H1 (cell line): ENCODE measurements around the gene CBLB. TPM values are rescaled to one million over a fixed set of nuclear protein-coding genes. Genes with fewer than 3 reads are reported as not detected.

Experiments
- CTCF ChIA-PET: fragments of 300-600 bp; sonication (Branson Sonifier 250); formaldehyde crosslinking; loops from one replicate; lab custom pipeline; 2021; ENCODE audit not compliant: partially characterized antibody; lab: Charles Lee
- POLR2A ChIA-PET: fragments of 300-600 bp; sonication (Branson Sonifier 250); formaldehyde crosslinking; loops from one replicate; lab custom pipeline; 2021; ENCODE audit warnings: inconsistent platforms; ENCODE audit not compliant: partially characterized antibody; lab: Charles Lee
- DNase-seq, 2 experiments: peaks; one replicate each; pipeline versions ENCODE4 v3.0.0 to v3.0.0-alpha.2; 2010 to 2022; ENCODE audit warnings: low spot score in 2 of 2, low read depth in 1 of 2, mixed read lengths in 1 of 2
- FAIRE-seq: peaks from 2 replicates; lab custom pipeline; 2011; peaks lifted over from hg19 to GRCh38; lab: Jason Lieb, UNC
- H2AFZ ChIP-seq: 2 replicates; pipeline ENCODE4 v1.8.1; 2012; ENCODE audit warnings: low read length, inconsistent platforms
- H2AK5ac ChIP-seq: 2 replicates; pipeline ENCODE4 v1.6.1; 2013; ENCODE audit warnings: low read depth, low read length
- H2BK120ac ChIP-seq: replicated peaks from 2 replicates; pipeline ENCODE3; 2013; ENCODE audit warnings: low read depth, low read length, inconsistent platforms
- H2BK12ac ChIP-seq: 2 replicates; pipeline ENCODE4 v1.6.1; 2013; ENCODE audit warnings: low read depth, low read length
- H2BK15ac ChIP-seq: 2 replicates; pipeline ENCODE4 v1.6.1; 2013; ENCODE audit warnings: low read length
- H2BK20ac ChIP-seq: 2 replicates; pipeline ENCODE4 v1.6.1; 2013; ENCODE audit warnings: low read length
- H2BK5ac ChIP-seq: 2 replicates; pipeline ENCODE4 v1.6.1; 2013; ENCODE audit warnings: low read depth, low read length
- H3K14ac ChIP-seq: 2 replicates; pipeline ENCODE4 v1.6.1; 2013; ENCODE audit warnings: inconsistent platforms; ENCODE audit not compliant: insufficient read length
- H3K18ac ChIP-seq: 2 replicates; pipeline ENCODE4 v1.6.1; 2013; ENCODE audit warnings: low read length; ENCODE audit errors: extremely low read depth
- H3K23ac ChIP-seq: 2 replicates; pipeline ENCODE4 v1.6.1; 2013; ENCODE audit warnings: inconsistent platforms; ENCODE audit not compliant: insufficient read length
- H3K23me2 ChIP-seq: 2 replicates; pipeline ENCODE4 v1.6.1; 2013; ENCODE audit warnings: low read depth, low read length
- H3K27ac ChIP-seq: 2 replicates; pipeline ENCODE4 v1.6.1; 2011; ENCODE audit warnings: low read depth, low read length, inconsistent platforms
- H3K27me3 ChIP-seq, 4 experiments: replicated peaks in 1 of 4; 1 replicate in 1 of 4; 2 replicates in 3 of 4; pipeline versions ENCODE4 v1.6.1 to v1.8.1; 2011 to 2013; ENCODE audit warnings: low read length in 3 of 4, mild to moderate bottlenecking in 3 of 4, inconsistent platforms in 2 of 4, mixed read lengths in 2 of 4, moderate library complexity in 1 of 4; ENCODE audit not compliant: control insufficient read depth in 3 of 4, insufficient read depth in 3 of 4; ENCODE audit errors: extremely low read depth in 1 of 4
- H3K36me3 ChIP-seq, 4 experiments: 2 replicates each; pipeline versions ENCODE4 v1.6.1 to v1.8.1; 2011 to 2013; ENCODE audit warnings: mild to moderate bottlenecking in 4 of 4, low read length in 3 of 4, moderate library complexity in 2 of 4, control low read depth in 1 of 4, inconsistent platforms in 1 of 4; ENCODE audit not compliant: insufficient read depth in 4 of 4, control insufficient read depth in 2 of 4
- H3K4ac ChIP-seq: replicated peaks from 2 replicates; pipeline ENCODE3; 2013; ENCODE audit warnings: low read length, low read depth, mixed read lengths, inconsistent platforms; ENCODE audit not compliant: insufficient read length
- H3K4me1 ChIP-seq, 4 experiments: replicated peaks in 1 of 4; 1 replicate in 1 of 4; 2 replicates in 3 of 4; pipeline versions ENCODE4 v1.6.1 to v1.8.1; 2011 to 2013; ENCODE audit warnings: low read length in 3 of 4, inconsistent platforms in 2 of 4, mixed read lengths in 1 of 4; ENCODE audit not compliant: insufficient read depth in 4 of 4, control insufficient read depth in 3 of 4
- H3K4me2 ChIP-seq, 2 experiments: 2 replicates each; pipeline versions ENCODE4 v1.6.1 to v1.8.1; 2011 to 2013; ENCODE audit warnings: low read depth in 2 of 2, low read length in 2 of 2, control low read depth in 1 of 2, inconsistent platforms in 1 of 2, mild to moderate bottlenecking in 1 of 2; ENCODE audit not compliant: insufficient read depth in 1 of 2
- H3K4me3 ChIP-seq, 4 experiments: fragments of 200-600, 300-600 bp in 1 of 4; sonication (generic), shearing (Covaris generic), sonication (Bioruptor Twin) in 1 of 4; 2 replicates each; pipeline versions ENCODE4 v1.5.1 to v1.8.1; 2011 to 2016; ENCODE audit warnings: low read length in 4 of 4, low read depth in 3 of 4, control low read depth in 2 of 4, inconsistent platforms in 2 of 4, mild to moderate bottlenecking in 2 of 4, mixed read lengths in 1 of 4, moderate library complexity in 1 of 4; ENCODE audit not compliant: insufficient read depth in 2 of 4; ENCODE audit errors: extremely low read depth in 1 of 4
- H3K56ac ChIP-seq: replicated peaks from 2 replicates; pipeline ENCODE3; 2013; ENCODE audit warnings: low read depth, mild to moderate bottlenecking, mixed read lengths, low read length, inconsistent platforms; ENCODE audit not compliant: insufficient read length
- H3K79me1 ChIP-seq: 2 replicates; pipeline ENCODE4 v1.6.1; 2013; ENCODE audit warnings: low read depth, low read length, control low read depth
- H3K79me2 ChIP-seq, 2 experiments: 2 replicates each; pipeline versions ENCODE4 v1.6.1 to v1.8.1; 2012 to 2013; ENCODE audit warnings: low read length in 2 of 2, mild to moderate bottlenecking in 2 of 2, inconsistent platforms in 1 of 2; ENCODE audit not compliant: insufficient read depth in 2 of 2, control insufficient read depth in 1 of 2
- H3K9ac ChIP-seq, 4 experiments: replicated peaks in 1 of 4; 1 replicate in 1 of 4; 2 replicates in 3 of 4; pipeline versions ENCODE4 v1.6.1 to v1.8.1; 2011 to 2013; ENCODE audit warnings: low read depth in 3 of 4, low read length in 3 of 4, control low read depth in 2 of 4, mild to moderate bottlenecking in 2 of 4, moderate library complexity in 2 of 4, inconsistent platforms in 1 of 4; ENCODE audit errors: extremely low read depth in 1 of 4
- H3K9me3 ChIP-seq, 2 experiments: 2 replicates each; pipeline versions ENCODE4 v1.6.1 to v1.8.1; 2012 to 2013; ENCODE audit warnings: mild to moderate bottlenecking in 2 of 2, moderate library complexity in 2 of 2, control low read depth in 1 of 2, inconsistent platforms in 1 of 2, low read depth in 1 of 2, low read length in 1 of 2, mixed read lengths in 1 of 2; ENCODE audit not compliant: insufficient read depth in 2 of 2
- H4K20me1 ChIP-seq, 2 experiments: replicated peaks in 1 of 2; 2 replicates each; pipeline versions ENCODE3 to v1.8.1; 2011 to 2013; ENCODE audit warnings: inconsistent platforms in 2 of 2, low read length in 2 of 2, mild to moderate bottlenecking in 1 of 2; ENCODE audit not compliant: insufficient read depth in 2 of 2, control insufficient read depth in 1 of 2
- H4K5ac ChIP-seq: 2 replicates; pipeline ENCODE4 v1.6.1; 2013; ENCODE audit warnings: low read length, low read depth, mixed read lengths, inconsistent platforms; ENCODE audit not compliant: insufficient read length
- H4K8ac ChIP-seq: 2 replicates; pipeline ENCODE4 v1.8.0; 2013; ENCODE audit warnings: mild to moderate bottlenecking, moderate library complexity, low read length, inconsistent platforms; ENCODE audit not compliant: insufficient read depth; ENCODE audit errors: extremely low read depth
- H4K91ac ChIP-seq: replicated peaks from 2 replicates; pipeline ENCODE3; 2013; ENCODE audit warnings: low read length, mixed read lengths, inconsistent platforms; ENCODE audit not compliant: insufficient read length
- CHD2 ChIP-seq: IDR thresholded peaks from 2 replicates; pipeline ENCODE4 v1.6.1; 2012; ENCODE audit warnings: low read length, improper control_type of control experiment
- POLR2A ChIP-seq, 2 experiments: IDR thresholded peaks; 1 replicate in 1 of 2; 2 replicates in 1 of 2; pipeline ENCODE4 v1.6.1; 2011; ENCODE audit warnings: low read depth in 2 of 2, low read length in 2 of 2, mild to moderate bottlenecking in 2 of 2; ENCODE audit errors: control extremely low read depth in 1 of 2
- POU5F1 ChIP-seq: IDR thresholded peaks from 2 replicates; pipeline ENCODE4 v1.6.1; 2011; ENCODE audit warnings: low read depth, mild to moderate bottlenecking, low read length, moderate library complexity
- SUZ12 ChIP-seq: fragments of 200-600 bp; sonication (generic); IDR thresholded peaks from 2 replicates; pipeline ENCODE4 v1.6.1; 2012; ENCODE audit warnings: mild to moderate bottlenecking, inconsistent platforms, low read length, moderate library complexity, mixed read lengths
- WGBS, 2 experiments: shearing (Covaris generic) in 1 of 2; methylation state at CpG; one replicate each; pipeline versions ENCODE4 v1.1.6 to v1.1.7; 2013 to 2015; ENCODE audit warnings: low lambda C conversion rate in 2 of 2, mixed read lengths in 2 of 2, inconsistent platforms in 1 of 2, low coverage in 1 of 2, missing lambda C conversion rate in 1 of 2; ENCODE audit not compliant: insufficient replicate concordance in 2 of 2, insufficient coverage in 1 of 2, insufficient read length in 1 of 2; ENCODE audit errors: extremely low coverage in 1 of 2, missing lambda C conversion rate in 1 of 2; 5-methylcytosine and 5-hydroxymethylcytosine counted together
- polyA plus RNA-seq, 7 experiments: library from polyadenylated mRNA; depleted of rRNA in 3 of 7; stranded (reverse) in 5 of 7; unstranded in 2 of 7; fragments of >200 nt in 5 of 7; fragments of 200-250 nt in 2 of 7; gene quantifications; 1 replicate in 5 of 7; 2 replicates in 1 of 7; 4 replicates in 1 of 7; pipeline versions ENCODE4 v1.2.1 to v1.2.3, GENCODE V29; 2011 to 2013; ENCODE audit warnings: missing spikeins in 2 of 7, mixed read lengths in 2 of 7
- total RNA-seq: library from RNA; stranded (reverse); fragmentation: NEBNext Ultra II Directional; extraction: Animal tissue kit (Norgen Biotek cat#: 25700); gene quantifications from 2 replicates; pipeline ENCODE4 v1.2.1, GENCODE V29; 2021
- TF ChIP-seq, protein P1 (sequence below): IDR thresholded peaks from 2 replicates; pipeline ENCODE4 v1.6.1; 2011; ENCODE audit warnings: low read depth, mild to moderate bottlenecking, low read length; ENCODE audit not compliant: insufficient read depth

Gene CBLB
- total and polyA plus RNA-seq, 2 of the 8 experiments (the other 6 are each of a cell fraction or from before 2014, with no cell fraction given) = 14.5 to 26.0 TPM

DNA sequence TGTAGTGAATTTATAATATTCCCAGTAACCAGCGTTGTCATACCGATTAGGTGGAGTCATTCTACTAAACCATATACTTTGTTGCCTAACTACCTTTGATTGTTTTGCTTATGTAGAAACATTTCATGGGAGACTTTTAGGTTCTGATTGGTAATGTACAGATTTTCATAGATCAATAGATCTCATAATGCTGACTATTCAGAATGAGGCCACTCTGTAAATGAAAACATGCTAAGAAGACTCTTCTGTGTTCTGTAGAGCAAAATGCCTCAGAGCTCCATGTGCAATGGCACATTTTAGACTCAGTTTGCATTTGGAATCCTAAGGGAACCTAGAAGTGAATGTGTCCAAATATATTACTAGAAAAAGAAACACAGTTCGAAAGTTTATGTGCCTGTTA lies 20.0 kb downstream of the CBLB start:
- Histone ChIP-seq H3K56ac (no peak overlapping the region), H3K9ac (no peak overlapping the region), H3K36me3 (peaks cover 0 to 20% (median 0%) of the 10 kb centered on the region in 4 experiments; a peak in 4 of 8 replicates), H4K8ac (no peak overlapping the region), H3K27me3 (no peaks in the 10 kb centered on the region), H2AFZ (no peak overlapping the region), H3K18ac (no peak overlapping the region), H2BK12ac (no peak overlapping the region), H3K79me2 (no peaks in the 10 kb centered on the region), H3K23ac (no peak overlapping the region), H3K4me3 (no peak overlapping the region), H2BK120ac (no peak overlapping the region), H3K4me2 (no peak overlapping the region), H3K14ac (no peak overlapping the region), H3K27ac (no peak overlapping the region), H4K91ac (no peak overlapping the region), H3K4ac (no peak overlapping the region), H4K20me1 (no peaks in the 10 kb centered on the region), H2BK15ac (no peak overlapping the region), H2BK20ac (no peak overlapping the region), H4K5ac (no peak overlapping the region), H3K4me1 (no peaks in the 10 kb centered on the region), H3K9me3 (no peaks in the 10 kb centered on the region), H2AK5ac (no peak overlapping the region), H3K79me1 (no peaks in the 10 kb centered on the region), H3K23me2 (no peaks in the 10 kb centered on the region; the same call in 1 of the 2 replicates), H2BK5ac (no peak overlapping the region)
- TF ChIP-seq, protein P1, sequence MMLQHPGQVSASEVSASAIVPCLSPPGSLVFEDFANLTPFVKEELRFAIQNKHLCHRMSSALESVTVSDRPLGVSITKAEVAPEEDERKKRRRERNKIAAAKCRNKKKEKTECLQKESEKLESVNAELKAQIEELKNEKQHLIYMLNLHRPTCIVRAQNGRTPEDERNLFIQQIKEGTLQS = no peak
- no peak for TF ChIP-seq POU5F1
- TF ChIP-seq SUZ12 = no peak
- TF ChIP-seq POLR2A (IDR thresholded peaks at IDR 0.05; ENCODE audit: control extremely low read depth in 1 of 2, low read depth in 2 of 2, low read length in 2 of 2) = no peak
- no peak for TF ChIP-seq CHD2
- no peak for DNase-seq
- 94% methylated on average over 3 of the region's 3 CpGs; no CpG with 5 or more reads in 1 of the 2 experiments for WGBS, 2 experiments
- CTCF ChIA-PET = no interaction called here
- POLR2A ChIA-PET = interaction anchor here (0.5 kb wide), 1 partner anchor 379 kb away, joined by 3 read pairs; no protein-coding TSS in a partner anchor
- FAIRE-seq = no peak
